Fibroblast of skin of right biceps (primary cell): ENCODE measurements around the gene TDRD3.

Source experiments
- DNase-seq: peaks from one replicate; pipeline ENCODE4 v3.0.0-alpha.2; 2013

Gene TDRD3

GRCh38 chr13:60463787-60464186 lies 66.8 kb downstream of the TDRD3 start:
- peak; percentile 3 for DNase-seq

GRCh38 chr13:60467098-60467497 lies 70.1 kb downstream of the TDRD3 start:
- no peak for DNase-seq

DNA sequence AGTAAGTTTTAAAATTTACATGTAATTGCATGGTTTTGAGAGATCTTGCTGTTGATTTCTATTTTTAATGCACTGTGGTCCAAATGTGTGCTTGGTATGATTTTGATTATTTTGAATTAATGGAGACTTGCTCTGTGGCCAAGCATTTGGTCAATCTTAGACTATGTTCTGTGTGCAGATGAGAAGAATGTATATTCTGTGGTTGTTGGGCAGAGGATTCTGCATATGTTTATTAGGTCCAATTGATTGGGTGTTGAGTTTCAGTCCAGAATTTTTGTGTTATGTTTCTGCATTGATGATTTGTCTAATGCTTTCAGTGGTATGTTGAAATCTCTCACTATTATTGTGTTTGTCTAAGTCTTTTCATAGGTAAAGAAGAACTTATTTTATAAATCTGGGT lies 82.3 kb downstream of the TDRD3 start:
- DNase-seq = no peak

- DNase-seq = peak; percentile 10
Observed at GRCh38 chr13:60482012-60482411, 85.0 kb downstream of the TDRD3 start.

- DNase-seq = no peak
Observed at GRCh38 chr13:60484865-60485264, 87.8 kb downstream of the TDRD3 start.

- DNase-seq = no peak
Observed at GRCh38 chr13:60491531-60491930, 94.5 kb downstream of the TDRD3 start.

- no peak for DNase-seq
Observed at GRCh38 chr13:60492187-60492586, 95.2 kb downstream of the TDRD3 start.

- no peak for DNase-seq
Observed at GRCh38 chr13:60494296-60494695, 97.3 kb downstream of the TDRD3 start.

- DNase-seq = no peak
Observed at GRCh38 chr13:60501236-60501635, 104.2 kb downstream of the TDRD3 start.

- peak; percentile 2 for DNase-seq
Observed at GRCh38 chr13:60509601-60510386, 112.8 kb downstream of the TDRD3 start.

GRCh38 chr13:60511637-60512036 lies 114.6 kb downstream of the TDRD3 start:
- no peak for DNase-seq

DNA sequence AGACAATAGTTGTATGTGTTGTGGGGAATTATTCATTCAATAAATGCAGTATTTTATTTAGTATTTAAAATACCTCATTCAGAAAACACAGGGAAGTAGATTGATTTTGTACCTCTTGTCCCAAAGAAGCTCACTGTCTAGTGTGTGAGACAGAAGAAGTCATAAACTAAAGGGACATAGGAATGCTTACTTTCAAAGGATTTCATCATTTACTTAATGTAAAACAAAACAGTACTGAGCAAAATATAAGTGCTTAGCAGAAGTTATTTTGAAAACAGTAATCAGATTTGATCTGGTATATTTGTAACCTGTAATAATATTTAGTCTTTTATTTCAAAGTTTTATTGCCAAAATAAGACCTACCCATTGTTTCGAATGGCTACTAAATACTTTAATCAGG lies 117.9 kb downstream of the TDRD3 start:
- DNase-seq = no peak

DNA sequence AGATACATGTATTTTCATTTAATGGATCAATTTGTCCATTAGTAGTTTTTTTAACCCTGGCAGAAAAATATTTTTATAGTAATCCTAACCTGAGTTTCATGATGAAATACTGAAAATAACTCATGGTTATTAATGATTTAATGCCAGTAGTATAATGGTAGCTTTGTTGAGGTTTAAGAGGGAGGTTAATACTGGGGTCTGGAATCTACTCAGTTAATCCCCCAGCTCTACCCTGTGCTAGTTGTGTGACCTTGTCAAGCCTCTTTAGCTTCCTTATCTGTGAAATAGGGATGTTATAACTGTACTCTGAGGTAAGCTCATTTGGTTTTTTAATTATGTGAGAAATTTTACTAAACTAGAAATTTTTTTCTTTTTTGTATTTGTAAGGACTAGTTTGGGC lies 122.5 kb downstream of the TDRD3 start:
- no peak for DNase-seq

GRCh38 chr13:60520902-60521569 lies 124.0 kb downstream of the TDRD3 start:
- no peak for DNase-seq

DNA sequence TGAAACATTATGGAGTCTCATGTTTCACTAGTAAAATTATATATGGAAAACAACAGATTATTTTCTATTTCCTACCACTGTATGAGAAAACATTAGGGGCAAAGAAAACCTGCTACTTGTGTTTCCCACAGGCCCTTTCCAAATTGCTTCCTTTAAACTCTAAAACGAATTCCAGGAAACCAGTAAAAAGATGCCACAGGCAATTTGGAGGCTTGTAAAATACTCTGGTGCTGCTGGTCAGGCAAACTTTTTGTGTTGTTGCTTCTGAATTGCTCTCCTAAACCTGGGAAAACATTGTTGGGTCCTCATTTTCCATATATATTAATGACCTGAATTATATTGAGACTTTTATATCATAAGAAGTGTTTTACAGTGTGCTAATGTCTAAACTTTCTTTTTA lies 141.5 kb downstream of the TDRD3 start:
- no peak for DNase-seq

GRCh38 chr13:60540276-60540675 lies 143.3 kb downstream of the TDRD3 start:
- DNase-seq = no peak

DNA sequence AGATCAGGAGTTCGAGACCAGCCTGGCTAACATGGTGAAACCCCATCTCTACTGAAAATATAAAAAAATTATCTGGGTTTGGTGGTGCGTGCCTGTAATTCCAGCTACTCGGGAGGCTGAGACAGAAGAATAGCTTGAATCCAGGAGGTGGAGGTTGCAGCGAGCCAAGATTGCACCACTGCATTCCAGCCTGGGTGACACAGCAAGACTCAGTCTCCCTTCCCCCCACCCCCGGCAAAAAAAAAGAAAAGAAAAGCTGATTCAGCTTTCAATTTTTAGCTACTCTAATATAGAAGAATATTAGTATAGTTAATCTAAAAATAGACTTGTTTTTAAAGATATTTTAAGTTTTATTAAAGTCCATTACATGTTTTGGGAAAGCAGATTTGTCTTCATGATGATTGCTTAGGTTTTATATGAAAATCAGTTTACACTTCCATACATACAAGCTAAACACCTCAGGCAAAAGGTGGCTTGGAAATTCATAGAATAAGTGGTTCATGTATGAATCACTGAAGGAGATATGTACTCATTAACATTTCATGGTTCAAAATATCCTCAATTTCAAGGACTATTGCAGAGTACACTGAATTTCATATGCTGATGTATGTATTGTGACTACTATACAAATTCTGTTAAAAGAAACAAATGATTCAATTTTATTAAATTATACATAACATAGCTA lies 165.2 kb downstream of the TDRD3 start:
- peak; percentile 57 for DNase-seq

DNA sequence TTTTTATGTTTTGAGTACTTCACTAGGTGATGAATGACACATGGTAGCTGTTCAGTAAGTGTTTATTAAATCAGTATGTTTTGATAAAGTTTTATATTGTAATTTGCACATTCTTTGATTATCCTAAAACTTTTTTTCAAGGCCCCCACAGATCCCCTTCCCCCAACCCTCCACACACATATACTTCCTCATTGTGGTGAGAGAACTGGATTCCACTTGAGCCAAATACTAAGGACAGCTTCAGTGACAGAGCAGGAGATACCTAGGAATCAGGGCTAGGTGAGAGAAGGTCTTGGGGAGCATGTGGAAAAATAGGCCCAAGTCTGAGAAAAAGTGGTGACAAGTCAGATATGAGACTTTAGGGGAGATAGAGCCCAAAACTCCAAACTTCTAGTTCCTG lies 174.6 kb downstream of the TDRD3 start:
- no peak for DNase-seq

- DNase-seq = peak; percentile 70
Observed at GRCh38 chr13:60572003-60572798, 175.2 kb downstream of the TDRD3 start.

DNA sequence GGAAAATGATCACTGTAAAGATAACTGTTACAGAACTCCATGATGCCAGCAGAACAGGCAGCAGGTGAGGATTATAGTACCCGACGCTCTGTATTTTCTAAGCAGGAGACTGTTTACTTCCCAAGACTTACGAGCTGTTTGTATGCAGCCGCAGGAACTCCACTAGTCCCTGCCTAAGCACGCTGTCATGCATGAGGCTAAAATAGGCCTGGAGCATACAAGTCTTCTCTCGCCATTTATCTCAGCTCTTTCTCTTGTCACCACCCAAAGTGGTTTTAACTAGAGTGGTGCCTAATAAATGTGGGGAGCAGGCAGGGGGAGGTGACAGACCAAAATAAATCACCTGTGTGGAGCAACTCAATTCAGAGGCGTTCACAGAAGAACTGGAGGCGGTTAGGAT lies 175.8 kb downstream of the TDRD3 start:
- DNase-seq = no peak

DNA sequence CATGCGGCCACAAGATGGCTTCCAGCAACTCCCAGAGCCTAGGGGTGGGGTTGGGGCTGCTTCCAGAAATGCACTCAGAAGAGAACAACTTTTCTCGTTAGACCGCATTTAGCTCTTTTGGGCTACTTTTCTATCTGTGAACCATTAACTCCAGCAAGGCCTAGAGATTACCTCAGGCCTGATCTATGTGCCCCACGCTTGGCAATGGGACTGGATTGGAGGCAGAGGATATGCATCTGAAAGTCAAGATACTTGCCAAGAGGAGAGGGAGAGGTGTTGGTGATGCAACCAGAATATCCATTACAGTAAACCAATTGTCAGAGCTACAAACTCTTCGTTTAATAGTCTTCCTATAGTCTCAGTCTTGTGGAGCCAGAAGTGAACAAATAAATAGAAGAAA lies 177.7 kb downstream of the TDRD3 start:
- DNase-seq = no peak

GRCh38 chr13:60575142-60575541 lies 178.1 kb downstream of the TDRD3 start:
- DNase-seq = no peak

GRCh38 chr13:60577761-60578160 lies 180.7 kb downstream of the TDRD3 start:
- no peak for DNase-seq
